ENCODE data around the gene ERV3-1. TPM values are rescaled to one million over a fixed set of nuclear protein-coding genes. Genes with fewer than 3 reads are reported as not detected.

Gene ERV3-1
- total and polyA plus RNA-seq, 9 of the 15 experiments (the other 6 are each of a cell fraction or from before 2014, with no cell fraction given), result 10.2 to 30.0 (median 22.0) TPM

DNA sequence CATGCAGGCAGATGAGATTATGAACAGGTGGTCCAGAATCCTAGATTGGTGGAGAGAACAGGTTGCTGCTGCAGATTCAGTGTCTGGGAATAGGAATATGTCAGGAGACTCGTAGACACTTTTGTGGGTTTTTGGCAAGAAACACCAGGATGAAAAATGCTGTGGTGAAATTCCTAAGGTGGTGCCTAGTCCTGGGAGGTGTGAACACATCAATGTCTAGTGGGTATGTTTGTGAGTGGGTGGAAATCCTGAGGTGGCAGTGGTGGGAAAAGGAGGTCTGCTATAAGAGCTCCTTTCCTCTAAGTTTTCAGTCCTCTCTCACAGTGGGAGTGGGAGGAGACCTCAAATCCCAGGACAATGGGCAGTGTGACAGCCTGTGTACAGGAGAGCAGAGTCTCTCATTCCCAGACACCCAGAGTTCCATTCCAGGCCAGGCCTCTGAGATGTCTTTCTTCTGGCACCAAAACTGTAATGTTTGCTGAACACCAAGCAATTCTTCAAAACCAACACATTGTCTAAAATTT lies 5.1 kb downstream of the ERV3-1 start (continued):
- TF ChIP-seq, protein P1, sequence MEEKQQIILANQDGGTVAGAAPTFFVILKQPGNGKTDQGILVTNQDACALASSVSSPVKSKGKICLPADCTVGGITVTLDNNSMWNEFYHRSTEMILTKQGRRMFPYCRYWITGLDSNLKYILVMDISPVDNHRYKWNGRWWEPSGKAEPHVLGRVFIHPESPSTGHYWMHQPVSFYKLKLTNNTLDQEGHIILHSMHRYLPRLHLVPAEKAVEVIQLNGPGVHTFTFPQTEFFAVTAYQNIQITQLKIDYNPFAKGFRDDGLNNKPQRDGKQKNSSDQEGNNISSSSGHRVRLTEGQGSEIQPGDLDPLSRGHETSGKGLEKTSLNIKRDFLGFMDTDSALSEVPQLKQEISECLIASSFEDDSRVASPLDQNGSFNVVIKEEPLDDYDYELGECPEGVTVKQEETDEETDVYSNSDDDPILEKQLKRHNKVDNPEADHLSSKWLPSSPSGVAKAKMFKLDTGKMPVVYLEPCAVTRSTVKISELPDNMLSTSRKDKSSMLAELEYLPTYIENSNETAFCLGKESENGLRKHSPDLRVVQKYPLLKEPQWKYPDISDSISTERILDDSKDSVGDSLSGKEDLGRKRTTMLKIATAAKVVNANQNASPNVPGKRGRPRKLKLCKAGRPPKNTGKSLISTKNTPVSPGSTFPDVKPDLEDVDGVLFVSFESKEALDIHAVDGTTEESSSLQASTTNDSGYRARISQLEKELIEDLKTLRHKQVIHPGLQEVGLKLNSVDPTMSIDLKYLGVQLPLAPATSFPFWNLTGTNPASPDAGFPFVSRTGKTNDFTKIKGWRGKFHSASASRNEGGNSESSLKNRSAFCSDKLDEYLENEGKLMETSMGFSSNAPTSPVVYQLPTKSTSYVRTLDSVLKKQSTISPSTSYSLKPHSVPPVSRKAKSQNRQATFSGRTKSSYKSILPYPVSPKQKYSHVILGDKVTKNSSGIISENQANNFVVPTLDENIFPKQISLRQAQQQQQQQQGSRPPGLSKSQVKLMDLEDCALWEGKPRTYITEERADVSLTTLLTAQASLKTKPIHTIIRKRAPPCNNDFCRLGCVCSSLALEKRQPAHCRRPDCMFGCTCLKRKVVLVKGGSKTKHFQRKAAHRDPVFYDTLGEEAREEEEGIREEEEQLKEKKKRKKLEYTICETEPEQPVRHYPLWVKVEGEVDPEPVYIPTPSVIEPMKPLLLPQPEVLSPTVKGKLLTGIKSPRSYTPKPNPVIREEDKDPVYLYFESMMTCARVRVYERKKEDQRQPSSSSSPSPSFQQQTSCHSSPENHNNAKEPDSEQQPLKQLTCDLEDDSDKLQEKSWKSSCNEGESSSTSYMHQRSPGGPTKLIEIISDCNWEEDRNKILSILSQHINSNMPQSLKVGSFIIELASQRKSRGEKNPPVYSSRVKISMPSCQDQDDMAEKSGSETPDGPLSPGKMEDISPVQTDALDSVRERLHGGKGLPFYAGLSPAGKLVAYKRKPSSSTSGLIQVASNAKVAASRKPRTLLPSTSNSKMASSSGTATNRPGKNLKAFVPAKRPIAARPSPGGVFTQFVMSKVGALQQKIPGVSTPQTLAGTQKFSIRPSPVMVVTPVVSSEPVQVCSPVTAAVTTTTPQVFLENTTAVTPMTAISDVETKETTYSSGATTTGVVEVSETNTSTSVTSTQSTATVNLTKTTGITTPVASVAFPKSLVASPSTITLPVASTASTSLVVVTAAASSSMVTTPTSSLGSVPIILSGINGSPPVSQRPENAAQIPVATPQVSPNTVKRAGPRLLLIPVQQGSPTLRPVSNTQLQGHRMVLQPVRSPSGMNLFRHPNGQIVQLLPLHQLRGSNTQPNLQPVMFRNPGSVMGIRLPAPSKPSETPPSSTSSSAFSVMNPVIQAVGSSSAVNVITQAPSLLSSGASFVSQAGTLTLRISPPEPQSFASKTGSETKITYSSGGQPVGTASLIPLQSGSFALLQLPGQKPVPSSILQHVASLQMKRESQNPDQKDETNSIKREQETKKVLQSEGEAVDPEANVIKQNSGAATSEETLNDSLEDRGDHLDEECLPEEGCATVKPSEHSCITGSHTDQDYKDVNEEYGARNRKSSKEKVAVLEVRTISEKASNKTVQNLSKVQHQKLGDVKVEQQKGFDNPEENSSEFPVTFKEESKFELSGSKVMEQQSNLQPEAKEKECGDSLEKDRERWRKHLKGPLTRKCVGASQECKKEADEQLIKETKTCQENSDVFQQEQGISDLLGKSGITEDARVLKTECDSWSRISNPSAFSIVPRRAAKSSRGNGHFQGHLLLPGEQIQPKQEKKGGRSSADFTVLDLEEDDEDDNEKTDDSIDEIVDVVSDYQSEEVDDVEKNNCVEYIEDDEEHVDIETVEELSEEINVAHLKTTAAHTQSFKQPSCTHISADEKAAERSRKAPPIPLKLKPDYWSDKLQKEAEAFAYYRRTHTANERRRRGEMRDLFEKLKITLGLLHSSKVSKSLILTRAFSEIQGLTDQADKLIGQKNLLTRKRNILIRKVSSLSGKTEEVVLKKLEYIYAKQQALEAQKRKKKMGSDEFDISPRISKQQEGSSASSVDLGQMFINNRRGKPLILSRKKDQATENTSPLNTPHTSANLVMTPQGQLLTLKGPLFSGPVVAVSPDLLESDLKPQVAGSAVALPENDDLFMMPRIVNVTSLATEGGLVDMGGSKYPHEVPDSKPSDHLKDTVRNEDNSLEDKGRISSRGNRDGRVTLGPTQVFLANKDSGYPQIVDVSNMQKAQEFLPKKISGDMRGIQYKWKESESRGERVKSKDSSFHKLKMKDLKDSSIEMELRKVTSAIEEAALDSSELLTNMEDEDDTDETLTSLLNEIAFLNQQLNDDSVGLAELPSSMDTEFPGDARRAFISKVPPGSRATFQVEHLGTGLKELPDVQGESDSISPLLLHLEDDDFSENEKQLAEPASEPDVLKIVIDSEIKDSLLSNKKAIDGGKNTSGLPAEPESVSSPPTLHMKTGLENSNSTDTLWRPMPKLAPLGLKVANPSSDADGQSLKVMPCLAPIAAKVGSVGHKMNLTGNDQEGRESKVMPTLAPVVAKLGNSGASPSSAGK (IDR thresholded peaks at IDR 0.05), result 0 out of 2 replicates have a peak, but pooled peaks have one; percentile 5
- TF ChIP-seq CBX8 (IDR thresholded peaks at IDR 0.05; ENCODE audit: borderline replicate concordance, extremely low read depth, low read depth, low read length, poor library complexity, severe bottlenecking) (no peak), KHSRP (IDR thresholded peaks at IDR 0.05) (no peak), FOSL1 (tag; conservative IDR thresholded peaks at IDR 0.05) (no peak), GTF2A2 (tag; IDR thresholded peaks at IDR 0.05) (0 out of 2 replicates have a peak, but pooled peaks have one; percentile 31), MTA1 (IDR thresholded peaks at IDR 0.05; ENCODE audit: borderline replicate concordance) (no peak), RBM17 (IDR thresholded peaks at IDR 0.05; ENCODE audit: borderline replicate concordance, low read depth, low read length) (no peak), GTF2F1 (IDR thresholded peaks at IDR 0.05; ENCODE audit: low read depth, low read length) (no peak), MYC (IDR thresholded peaks at IDR 0.05; ENCODE audit: low read depth, low read length) (no peak), MYC (CRISPR knock-in tag; IDR thresholded peaks at IDR 0.05; ENCODE audit: borderline replicate concordance, low read depth) (peak; percentile 22; the same call in 1 of the 2 replicates), BRF1 (IDR thresholded peaks at IDR 0.05; ENCODE audit: borderline replicate concordance, extremely low read depth, insufficient read length) (no peak), SRSF1 (IDR thresholded peaks at IDR 0.05; ENCODE audit: low read depth, low read length) (no peak), PHF8 (IDR thresholded peaks at IDR 0.05; ENCODE audit: borderline replicate concordance, low read length) (no peak), RBM15 (IDR thresholded peaks at IDR 0.05; ENCODE audit: insufficient read depth, low read length) (no peak)
- TF ChIP-seq, protein P2, sequence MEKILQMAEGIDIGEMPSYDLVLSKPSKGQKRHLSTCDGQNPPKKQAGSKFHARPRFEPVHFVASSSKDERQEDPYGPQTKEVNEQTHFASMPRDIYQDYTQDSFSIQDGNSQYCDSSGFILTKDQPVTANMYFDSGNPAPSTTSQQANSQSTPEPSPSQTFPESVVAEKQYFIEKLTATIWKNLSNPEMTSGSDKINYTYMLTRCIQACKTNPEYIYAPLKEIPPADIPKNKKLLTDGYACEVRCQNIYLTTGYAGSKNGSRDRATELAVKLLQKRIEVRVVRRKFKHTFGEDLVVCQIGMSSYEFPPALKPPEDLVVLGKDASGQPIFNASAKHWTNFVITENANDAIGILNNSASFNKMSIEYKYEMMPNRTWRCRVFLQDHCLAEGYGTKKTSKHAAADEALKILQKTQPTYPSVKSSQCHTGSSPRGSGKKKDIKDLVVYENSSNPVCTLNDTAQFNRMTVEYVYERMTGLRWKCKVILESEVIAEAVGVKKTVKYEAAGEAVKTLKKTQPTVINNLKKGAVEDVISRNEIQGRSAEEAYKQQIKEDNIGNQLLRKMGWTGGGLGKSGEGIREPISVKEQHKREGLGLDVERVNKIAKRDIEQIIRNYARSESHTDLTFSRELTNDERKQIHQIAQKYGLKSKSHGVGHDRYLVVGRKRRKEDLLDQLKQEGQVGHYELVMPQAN (IDR thresholded peaks at IDR 0.05; ENCODE audit: borderline replicate concordance), result no peak

Measured in K562 (cell line).